Measurements from ENCODE around the gene LRRC25. TPM values are rescaled to one million over a fixed set of nuclear protein-coding genes. Genes with fewer than 3 reads are reported as not detected.
A peak's percentile ranks its signal among the peaks of the same experiment; 100 is the strongest.
"Not testable (repeated sequence)": the region's sequence is repeated elsewhere in the genome, so short reads cannot be mapped to it uniquely, and the experiment has no call there.

Gene LRRC25
- total RNA-seq, 6 experiments from 2014 or later, result 1.9 to 12.6 (median 3.2) TPM

GRCh38 chr19:18406749-18407148 lies 9.3 kb upstream of the LRRC25 start:
- Histone ChIP-seq H3K27ac (no peak overlapping the region), H3K9me3 (no peaks in the 10 kb centered on the region), H3K4me3 (no peak overlapping the region), H3K4me1 (peaks cover 0 to 12% (median 4%) of the 10 kb centered on the region in 4 donors), H3K36me3 (no peaks in the 10 kb centered on the region), H3K27me3 (no peaks in the 10 kb centered on the region)
- ATAC-seq, result no peak
- intact Hi-C loops (cut with DNase I), result loop anchor here in 1 of 2 donors (5.0 kb wide), 1 partner anchor 64 kb away; the partner anchor contains the start of gene PGPEP1
- TF ChIP-seq CTCF (IDR thresholded peaks at IDR 0.05) (no peak), POLR2A (IDR thresholded peaks at IDR 0.05) (no peak)
- no peak for DNase-seq
- 83% methylated on average over 4 of the region's 9 CpGs for WGBS (ENCODE audit: insufficient coverage, low coverage, low lambda C conversion rate, missing lambda C conversion rate)

GRCh38 chr19:18405754-18406153 lies 8.3 kb upstream of the LRRC25 start:
- peaks cover 0 to 12% (median 4%) of the 10 kb centered on the region in 4 donors for H3K4me1 ChIP-seq
- not testable (repeated sequence) for H3K27me3 ChIP-seq

GRCh38 chr19:18402455-18403248 lies 5.2 kb upstream of the LRRC25 start:
- peak overlapping the region in 1 of 3 donors; percentile 24 for H3K27ac ChIP-seq
- DNase-seq; H3K27me3 ChIP-seq; H3K4me3 ChIP-seq; H3K36me3 ChIP-seq; ATAC-seq; H3K9me3 ChIP-seq; intact Hi-C loops (cut with DNase I): not testable (repeated sequence)
- 49% methylated on average over 13 of the region's 18 CpGs for WGBS (ENCODE audit: insufficient coverage, low coverage, low lambda C conversion rate, missing lambda C conversion rate)
- H3K4me1 ChIP-seq, result peaks cover 0 to 34% (median 4%) of the 10 kb centered on the region in 4 donors

More at GRCh38 chr19:18405754-18406153, 8.3 kb upstream of the LRRC25 start:
- not testable (repeated sequence) for H3K4me3 ChIP-seq, H3K9me3 ChIP-seq, H3K36me3 ChIP-seq, ATAC-seq, H3K27ac ChIP-seq, DNase-seq
- 69% methylated on average over 8 of the region's 11 CpGs for WGBS (ENCODE audit: insufficient coverage, low coverage, low lambda C conversion rate, missing lambda C conversion rate)
- intact Hi-C loops (cut with DNase I), result loop anchor here in 1 of 2 donors (5.0 kb wide), 1 partner anchor 63 kb away; the partner anchor contains the start of gene PGPEP1

- H3K27me3 ChIP-seq, result no peaks in the 10 kb centered on the region
- no peaks in the 10 kb centered on the region for H3K9me3 ChIP-seq
- peaks cover 0 to 44% (median 9%) of the 10 kb centered on the region in 4 donors for H3K4me1 ChIP-seq
- TF ChIP-seq POLR2A (IDR thresholded peaks at IDR 0.05), result no peak
- TF ChIP-seq CTCF (IDR thresholded peaks at IDR 0.05), result peak in 3 of 4 donors; percentile 28 to 42 (median 36)
- 78% methylated on average over 4 of the region's 7 CpGs for WGBS (ENCODE audit: insufficient coverage, low coverage, low lambda C conversion rate, missing lambda C conversion rate)
- intact Hi-C loops (cut with DNase I), result no loop called here
- peak overlapping the region in 2 of 3 donors; percentile 22 to 24 for H3K27ac ChIP-seq
- ATAC-seq, result peak; percentile 50 to 65 (median 62)
- no peak overlapping the region for H3K4me3 ChIP-seq
- no peaks in the 10 kb centered on the region for H3K36me3 ChIP-seq
- DNase-seq, result peak in 2 of 3 donors; percentile 61 to 74
Measured at GRCh38 chr19:18401580-18402112, 4.2 kb upstream of the LRRC25 start.

- intact Hi-C loops (cut with DNase I), result no loop called here
- ATAC-seq (peak; percentile 60 to 79 (median 74)), DNase-seq (peak; percentile 83 to 91 (median 90))
- 16% methylated on average over 6 of the region's 6 CpGs for WGBS (ENCODE audit: insufficient coverage, low coverage, low lambda C conversion rate, missing lambda C conversion rate)
- H3K4me3 ChIP-seq, result no peak overlapping the region
- H3K36me3 ChIP-seq, result no peaks in the 10 kb centered on the region
- TF ChIP-seq POLR2A (IDR thresholded peaks at IDR 0.05) (no peak), CTCF (IDR thresholded peaks at IDR 0.05) (no peak)
- peak overlapping the region; percentile 6 to 79 (median 59) for H3K27ac ChIP-seq
- no peaks in the 10 kb centered on the region for H3K27me3 ChIP-seq
- no peaks in the 10 kb centered on the region for H3K9me3 ChIP-seq
- peaks cover 0 to 54% (median 13%) of the 10 kb centered on the region in 4 donors for H3K4me1 ChIP-seq
Measured at GRCh38 chr19:18399008-18399407, 1.6 kb upstream of the LRRC25 start.
